Sigmoid colon (tissue), 7 donors: ENCODE data around the gene SNCAIP. TPM values are rescaled to one million over a fixed set of nuclear protein-coding genes. Genes with fewer than 3 reads are reported as not detected.

Experiments used
- DNase-seq: peaks from one replicate; pipeline ENCODE4 v3.0.0-alpha.2; 2019
- H3K27ac ChIP-seq, 4 donors: fragments of 200-600 bp; sonication (generic); one replicate each; pipeline ENCODE4 v1.5.1; 2016 to 2019; ENCODE audit warnings: mild to moderate bottlenecking in 1 of 4
- H3K27me3 ChIP-seq, 3 donors: fragments of 200-600 bp; sonication (generic); one replicate each; pipeline ENCODE4 v1.5.1; 2019; ENCODE audit warnings: mild to moderate bottlenecking in 1 of 3
- H3K36me3 ChIP-seq, 4 donors: fragments of 200-600 bp; sonication (generic); one replicate each; pipeline ENCODE4 v1.5.1; 2016 to 2019
- H3K4me1 ChIP-seq, 4 donors: fragments of 200-600 bp; sonication (generic); one replicate each; pipeline ENCODE4 v1.5.1; 2017 to 2019
- H3K4me3 ChIP-seq, 4 donors: fragments of 200-600 bp; sonication (generic); one replicate each; pipeline ENCODE4 v1.5.1; 2017 to 2019; ENCODE audit warnings: mild to moderate bottlenecking in 2 of 4, moderate library complexity in 1 of 4
- H3K9me3 ChIP-seq, 4 donors: fragments of 200-600 bp in 3 of 4; sonication (generic) in 3 of 4; one replicate each; pipeline versions ENCODE4 v1.5.1 to v1.6.1; 2013 to 2019
- EP300 ChIP-seq, 4 donors: sonication (generic); formaldehyde crosslinking; IDR thresholded peaks; one replicate each; pipeline ENCODE4 v1.6.1; 2017; ENCODE audit warnings: antibody characterized with exemption in 4 of 4
- POLR2A ChIP-seq, 2 donors: fragments of 450-650 bp; IDR thresholded peaks; one replicate each; pipeline ENCODE4 v1.6.1; 2016; ENCODE audit warnings: antibody characterized with exemption in 2 of 2, mild to moderate bottlenecking in 2 of 2, moderate library complexity in 2 of 2
- POLR2AphosphoS5 ChIP-seq, 4 donors: sonication (generic); formaldehyde crosslinking; IDR thresholded peaks; one replicate each; pipeline ENCODE4 v1.6.1; 2017; ENCODE audit warnings: antibody characterized with exemption in 4 of 4
- WGBS, 2 donors: extraction: QIAGEN DNeasy Blood & Tissue Kit; methylation state at CpG; one replicate each; pipeline ENCODE4 v1.1.7; 2013; 5-methylcytosine and 5-hydroxymethylcytosine counted together
- intact Hi-C: fragments of 100-400 bp; cut with DNase I; formaldehyde crosslinking; loops from one replicate; pipeline ENCODE4 v1.15.1; 2023
- polyA plus RNA-seq, 3 donors: library from polyadenylated mRNA; stranded (reverse); fragments of 200-250 nt; gene quantifications; one replicate each; pipeline ENCODE4 v1.2.3, GENCODE V29; 2013
- total RNA-seq, 4 donors: library from RNA; depleted of rRNA; stranded (reverse); fragments of >200 nt; gene quantifications; one replicate each; pipeline ENCODE4 v1.1.0, GENCODE V29; 2016
- TF ChIP-seq, protein P1 (sequence below), 4 experiments: fragments of 450-650 bp in 3 of 4; fragments of 200-600 bp in 1 of 4; IDR thresholded peaks; one replicate each; pipeline ENCODE4 v1.5.1; 2016 to 2019; ENCODE audit warnings: antibody characterized with exemption in 4 of 4, mild to moderate bottlenecking in 3 of 4, moderate library complexity in 2 of 4
- donor health status: healthy with polysubstance abuse.
- donor health status: Bipolar disorder and iron deficiency.
- donor health status: healthy.

The SNCAIP gene
- total and polyA plus RNA-seq, 7 donors, result 1.2 to 4.3 (median 3.2) TPM; not detected in 1

DNA sequence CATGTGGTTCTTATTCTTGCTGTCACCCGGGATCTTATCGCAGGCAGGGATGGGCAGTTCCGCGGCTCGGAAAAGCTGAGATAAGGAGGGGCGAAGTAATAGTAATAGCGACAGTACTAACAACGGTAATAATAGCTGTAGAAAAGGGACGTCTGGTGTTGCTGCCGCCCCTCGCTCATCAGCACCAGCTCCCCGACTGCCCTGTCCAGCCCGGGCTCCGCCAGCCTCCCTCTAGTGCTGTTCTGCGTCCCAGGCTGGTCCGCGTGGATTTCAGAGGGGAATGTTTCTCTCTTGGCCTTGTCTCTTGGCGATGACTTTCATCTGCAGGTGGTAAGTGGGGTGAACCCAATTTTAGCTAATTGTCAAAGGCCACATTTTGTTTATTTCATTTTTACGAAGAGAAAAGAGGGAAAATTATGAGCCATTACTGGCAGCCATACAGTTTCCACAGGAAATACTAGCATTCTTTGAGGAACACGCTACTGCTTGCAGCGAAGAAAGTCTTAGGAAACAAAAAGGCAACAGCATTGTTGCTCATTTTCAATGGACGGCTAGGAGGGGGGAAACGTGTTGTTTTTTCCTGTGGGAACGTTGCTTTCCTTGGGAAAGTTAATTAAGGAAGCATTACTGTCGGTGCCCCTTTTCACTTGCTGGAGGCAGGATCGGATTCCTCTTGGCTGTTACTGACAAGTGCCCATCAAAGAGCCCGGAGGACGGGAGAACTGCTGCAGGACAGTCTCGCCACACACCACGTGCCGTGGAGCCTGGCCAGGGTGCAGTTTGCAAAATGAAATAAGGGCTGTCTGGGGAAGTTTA lies 762 bp downstream of the SNCAIP start:
- no peak for DNase-seq
- WGBS, 2 donors, result 1 to 2% methylated on average over 31 of the region's 31 CpGs
- Histone ChIP-seq H3K36me3 (no peaks in the 10 kb centered on the region), H3K4me1 (peaks cover 0 to 24% (median 19%) of the 10 kb centered on the region in 4 donors), H3K27ac (peak overlapping the region; percentile 1 to 66 (median 60)), H3K27me3 (peaks cover 0 to 43% (median 4%) of the 10 kb centered on the region in 3 donors), H3K9me3 (no peaks in the 10 kb centered on the region), H3K4me3 (peak overlapping the region; percentile 47 to 70 (median 60))
- no peak for TF ChIP-seq EP300 (IDR thresholded peaks at IDR 0.05)
- TF ChIP-seq, protein P1, sequence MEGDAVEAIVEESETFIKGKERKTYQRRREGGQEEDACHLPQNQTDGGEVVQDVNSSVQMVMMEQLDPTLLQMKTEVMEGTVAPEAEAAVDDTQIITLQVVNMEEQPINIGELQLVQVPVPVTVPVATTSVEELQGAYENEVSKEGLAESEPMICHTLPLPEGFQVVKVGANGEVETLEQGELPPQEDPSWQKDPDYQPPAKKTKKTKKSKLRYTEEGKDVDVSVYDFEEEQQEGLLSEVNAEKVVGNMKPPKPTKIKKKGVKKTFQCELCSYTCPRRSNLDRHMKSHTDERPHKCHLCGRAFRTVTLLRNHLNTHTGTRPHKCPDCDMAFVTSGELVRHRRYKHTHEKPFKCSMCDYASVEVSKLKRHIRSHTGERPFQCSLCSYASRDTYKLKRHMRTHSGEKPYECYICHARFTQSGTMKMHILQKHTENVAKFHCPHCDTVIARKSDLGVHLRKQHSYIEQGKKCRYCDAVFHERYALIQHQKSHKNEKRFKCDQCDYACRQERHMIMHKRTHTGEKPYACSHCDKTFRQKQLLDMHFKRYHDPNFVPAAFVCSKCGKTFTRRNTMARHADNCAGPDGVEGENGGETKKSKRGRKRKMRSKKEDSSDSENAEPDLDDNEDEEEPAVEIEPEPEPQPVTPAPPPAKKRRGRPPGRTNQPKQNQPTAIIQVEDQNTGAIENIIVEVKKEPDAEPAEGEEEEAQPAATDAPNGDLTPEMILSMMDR (IDR thresholded peaks at IDR 0.05), result peak in 1 of 4 experiments; percentile 2
- no peak for TF ChIP-seq POLR2A (IDR thresholded peaks at IDR 0.05)
- peak in 1 of 4 donors; percentile 27 for TF ChIP-seq POLR2AphosphoS5 (IDR thresholded peaks at IDR 0.05)
- intact Hi-C loops, result loop anchor here (5.0 kb wide), 1 partner anchor 80 kb away; no protein-coding TSS in a partner anchor

DNA sequence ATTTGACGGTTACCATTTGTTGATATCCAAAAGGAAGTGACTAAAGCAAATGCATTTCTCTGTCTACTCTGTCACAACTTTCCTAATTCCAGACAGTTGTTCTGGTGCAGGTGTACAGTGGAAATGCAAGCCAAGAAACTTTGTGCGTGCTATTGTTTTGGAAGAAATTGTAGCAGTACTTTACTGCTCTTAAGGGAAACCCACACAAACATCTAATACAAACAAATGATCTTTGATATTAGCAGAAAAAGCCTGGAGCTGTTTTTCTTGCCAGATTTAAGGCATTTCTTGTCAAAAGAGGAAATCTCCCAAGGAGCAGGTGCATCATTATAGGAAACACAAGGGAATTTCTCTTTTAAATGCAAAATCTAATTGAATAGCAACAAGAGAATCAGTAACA lies 2.0 kb downstream of the SNCAIP start:
- WGBS, 2 donors, result 81 to 90% methylated on average over 2 of the region's 2 CpGs
- Histone ChIP-seq H3K36me3 (no peaks in the 10 kb centered on the region), H3K9me3 (no peaks in the 10 kb centered on the region), H3K27ac (no peak overlapping the region), H3K4me3 (no peak overlapping the region), H3K27me3 (peaks cover 0 to 43% (median 4%) of the 10 kb centered on the region in 3 donors), H3K4me1 (peaks cover 0 to 24% (median 19%) of the 10 kb centered on the region in 4 donors)
- DNase-seq, result no peak
- no peak for TF ChIP-seq EP300 (IDR thresholded peaks at IDR 0.05)
- TF ChIP-seq POLR2AphosphoS5 (IDR thresholded peaks at IDR 0.05), result no peak
- no peak for TF ChIP-seq POLR2A (IDR thresholded peaks at IDR 0.05)
- TF ChIP-seq, protein P1 (IDR thresholded peaks at IDR 0.05), result no peak
- intact Hi-C loops, result loop anchor here (5.0 kb wide), 1 partner anchor 78 kb away; no protein-coding TSS in a partner anchor

DNA sequence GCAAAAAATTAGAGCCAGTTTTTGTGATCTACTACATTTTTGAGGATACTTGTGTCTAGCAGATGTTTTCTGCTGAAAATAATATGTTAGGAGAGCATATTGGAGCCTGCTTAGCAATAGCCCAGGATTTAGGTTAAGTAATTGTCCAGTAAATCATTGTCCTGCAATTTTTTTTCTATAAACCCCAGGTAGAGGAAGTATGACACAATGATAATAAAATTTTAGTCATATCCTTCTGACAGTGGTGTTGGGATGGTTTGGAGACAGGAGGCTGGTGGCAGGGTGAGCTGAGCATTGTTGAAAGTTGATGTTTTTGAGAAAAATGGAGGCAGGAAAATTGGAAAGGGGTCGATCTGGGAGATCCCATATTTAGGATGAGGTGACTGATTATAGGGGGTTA lies 3.5 kb downstream of the SNCAIP start:
- TF ChIP-seq POLR2AphosphoS5 (IDR thresholded peaks at IDR 0.05) (no peak), EP300 (IDR thresholded peaks at IDR 0.05) (no peak), POLR2A (IDR thresholded peaks at IDR 0.05) (no peak)
- TF ChIP-seq, protein P1 (IDR thresholded peaks at IDR 0.05), result no peak
- intact Hi-C loops, result no loop called here
- Histone ChIP-seq H3K27me3 (peaks cover 0 to 43% (median 4%) of the 10 kb centered on the region in 3 donors), H3K27ac (no peak overlapping the region), H3K9me3 (no peaks in the 10 kb centered on the region), H3K4me3 (no peak overlapping the region), H3K36me3 (no peaks in the 10 kb centered on the region), H3K4me1 (peaks cover 0 to 24% (median 19%) of the 10 kb centered on the region in 4 donors)
- no peak for DNase-seq
- 79 to 88% methylated on average over 1 of the region's 1 CpG for WGBS, 2 donors

DNA sequence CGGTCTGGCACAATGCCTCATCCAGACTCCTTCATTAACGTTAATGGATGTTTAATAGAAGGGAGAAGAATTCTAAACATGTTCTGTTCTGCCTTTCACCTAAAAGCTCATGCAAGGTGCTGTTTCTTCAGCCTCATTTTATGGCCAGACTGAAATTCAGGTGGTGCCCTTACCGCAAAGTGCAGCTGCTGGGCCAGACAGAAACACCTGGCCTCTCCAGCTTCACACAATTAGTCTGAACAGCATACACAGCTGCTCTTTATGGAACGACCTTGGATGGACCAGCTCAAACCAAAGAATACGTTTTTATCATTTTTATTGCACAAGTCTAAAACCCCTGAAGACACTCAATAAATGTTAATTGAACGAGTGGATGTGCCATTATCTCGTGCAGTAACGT lies 4.6 kb downstream of the SNCAIP start:
- Histone ChIP-seq H3K4me1 (peaks cover 0 to 17% (median 16%) of the 10 kb centered on the region in 4 donors), H3K4me3 (no peak overlapping the region), H3K27ac (no peak overlapping the region), H3K36me3 (no peaks in the 10 kb centered on the region), H3K27me3 (peaks cover 0 to 43% (median 4%) of the 10 kb centered on the region in 3 donors), H3K9me3 (no peaks in the 10 kb centered on the region)
- 25 to 63% methylated on average over 8 of the region's 8 CpGs for WGBS, 2 donors
- DNase-seq, result no peak
- intact Hi-C loops, result no loop called here
- TF ChIP-seq POLR2A (IDR thresholded peaks at IDR 0.05) (no peak), EP300 (IDR thresholded peaks at IDR 0.05) (no peak), POLR2AphosphoS5 (IDR thresholded peaks at IDR 0.05) (no peak)
- TF ChIP-seq, protein P1 (IDR thresholded peaks at IDR 0.05), result no peak
